NCI-H82 (cell line): ENCODE results near the gene MAPKAPK2.

Experiments used
- DNase-seq: peaks from one replicate; lab custom pipeline; 2025; lab: John Stamatoyannopoulos, UW

The MAPKAPK2 gene

DNA sequence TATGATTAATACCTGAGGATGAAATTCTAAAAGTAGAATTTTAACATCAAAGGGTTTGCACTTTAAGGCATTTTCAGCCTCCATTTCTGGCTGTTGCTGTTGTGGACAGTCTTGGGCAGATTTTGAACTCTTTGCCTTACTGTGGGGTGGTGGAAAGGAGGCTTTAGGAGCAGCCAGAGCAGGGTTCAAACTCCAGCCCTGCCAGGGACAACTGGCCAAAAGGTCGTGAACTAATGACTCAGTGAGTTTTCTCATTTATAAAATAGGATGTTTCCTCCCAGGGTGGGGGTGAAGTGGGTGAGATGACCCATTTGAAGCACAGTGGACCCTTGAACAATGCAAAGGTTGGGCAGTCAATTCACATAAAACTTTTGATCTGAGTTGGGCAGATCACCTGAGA is 36.7 kb downstream of the MAPKAPK2 start:
- no peak for DNase-seq

DNA sequence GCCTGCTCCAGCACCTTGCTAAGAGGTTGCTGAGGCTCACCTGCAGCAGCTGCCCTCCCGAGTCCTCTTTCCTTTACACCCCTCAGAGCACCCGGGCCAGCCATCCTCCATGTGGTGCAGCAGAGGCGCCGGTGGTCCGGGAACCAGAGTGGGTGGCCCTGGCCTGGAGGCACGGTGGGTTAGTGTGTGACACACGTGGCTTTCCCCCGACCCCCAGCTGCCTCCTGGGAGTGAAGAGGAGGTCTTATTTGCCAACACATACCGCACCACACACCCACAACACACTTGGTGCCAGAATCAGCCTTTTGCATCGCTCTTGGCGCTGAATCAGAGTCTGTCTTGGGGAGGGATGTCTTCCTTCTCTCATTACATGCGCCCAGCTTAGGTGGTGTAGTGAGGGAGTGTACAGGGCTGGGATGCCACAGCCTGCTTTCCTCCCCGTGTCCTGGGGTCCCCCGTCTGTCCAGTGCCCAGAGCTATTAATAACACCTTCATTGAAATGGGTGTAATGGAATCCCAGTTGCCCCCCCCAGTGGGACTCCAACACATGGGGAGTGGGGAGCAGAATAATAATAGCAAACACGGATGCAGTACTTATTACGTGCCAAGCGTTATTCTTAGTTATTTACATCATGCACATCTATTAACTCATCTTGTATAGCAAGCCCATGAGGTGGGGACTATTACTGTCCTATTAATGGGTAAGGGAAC is 38.2 kb downstream of the MAPKAPK2 start:
- no peak for DNase-seq

GRCh38 chr1:206723462-206723804 is 38.7 kb downstream of the MAPKAPK2 start:
- no peak for DNase-seq

DNA sequence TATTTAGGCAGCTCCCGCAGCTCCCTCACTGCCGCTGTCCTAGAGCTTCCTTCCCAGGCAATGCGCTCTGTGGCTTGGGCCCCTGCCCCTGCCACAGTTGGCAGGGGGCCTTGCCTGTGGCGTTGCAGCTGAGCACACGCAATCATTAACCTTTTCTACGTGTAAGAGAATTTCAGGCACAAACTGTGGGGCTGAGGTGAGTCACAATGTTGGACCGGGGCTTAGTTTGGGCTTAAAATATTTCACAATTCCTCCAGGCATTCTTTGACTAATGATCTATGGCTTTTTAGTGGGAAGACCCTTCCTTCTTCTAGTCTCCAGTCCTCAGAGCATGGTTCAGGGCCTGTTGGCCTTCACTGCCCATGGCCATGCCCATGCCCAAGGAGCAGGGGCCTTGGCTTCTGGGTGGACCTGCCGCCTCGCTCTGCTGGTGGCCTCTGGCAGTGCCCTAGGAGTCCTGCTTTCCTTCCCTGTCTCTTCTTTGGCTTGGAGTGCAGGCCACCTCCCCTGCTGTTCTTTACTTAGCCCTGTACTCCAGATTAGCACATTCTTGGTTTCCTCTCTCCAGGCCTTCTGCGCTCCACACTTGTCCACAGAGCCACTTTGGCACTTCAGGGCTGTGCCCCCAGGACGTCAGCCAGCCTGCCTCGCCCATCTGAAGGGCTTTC is 39.2 kb downstream of the MAPKAPK2 start:
- no peak for DNase-seq

- peak; percentile 61 for DNase-seq
Observed at GRCh38 chr1:206725109-206725963, 40.6 kb downstream of the MAPKAPK2 start.

- peak; percentile 49 for DNase-seq
Observed at GRCh38 chr1:206727981-206728696, 43.4 kb downstream of the MAPKAPK2 start.

DNA sequence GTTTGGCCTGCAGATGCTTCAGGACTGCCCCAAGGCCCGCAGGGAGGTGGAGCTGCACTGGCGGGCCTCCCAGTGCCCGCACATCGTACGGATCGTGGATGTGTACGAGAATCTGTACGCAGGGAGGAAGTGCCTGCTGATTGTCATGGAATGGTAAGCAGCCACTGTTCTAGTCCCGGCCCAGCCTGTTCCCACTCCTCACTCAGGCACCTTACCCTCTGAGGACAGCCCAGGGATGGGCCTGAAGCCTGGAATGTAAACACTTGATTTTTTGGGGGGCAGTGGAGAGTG is 43.9 kb downstream of the MAPKAPK2 start:
- no peak for DNase-seq

DNA sequence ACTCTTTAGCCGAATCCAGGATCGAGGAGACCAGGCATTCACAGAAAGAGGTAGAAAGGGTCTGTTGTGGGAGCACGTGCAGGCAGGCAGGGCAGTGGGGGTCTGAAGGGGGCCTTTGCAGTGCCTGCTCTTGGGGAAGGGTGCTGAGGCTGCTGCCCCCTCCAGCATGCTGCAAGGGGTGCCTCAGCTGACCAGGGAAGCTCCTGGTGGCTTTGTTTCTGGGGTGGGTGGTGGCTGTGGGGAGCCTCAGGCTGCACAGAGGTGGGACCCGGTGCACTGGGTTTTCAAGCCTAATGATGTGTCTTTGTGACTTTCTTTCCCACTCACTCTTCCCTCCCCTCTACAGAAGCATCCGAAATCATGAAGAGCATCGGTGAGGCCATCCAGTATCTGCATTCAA is 44.3 kb downstream of the MAPKAPK2 start:
- DNase-seq: no peak

- DNase-seq: no peak
Observed at GRCh38 chr1:206729507-206729906, 44.8 kb downstream of the MAPKAPK2 start.

DNA sequence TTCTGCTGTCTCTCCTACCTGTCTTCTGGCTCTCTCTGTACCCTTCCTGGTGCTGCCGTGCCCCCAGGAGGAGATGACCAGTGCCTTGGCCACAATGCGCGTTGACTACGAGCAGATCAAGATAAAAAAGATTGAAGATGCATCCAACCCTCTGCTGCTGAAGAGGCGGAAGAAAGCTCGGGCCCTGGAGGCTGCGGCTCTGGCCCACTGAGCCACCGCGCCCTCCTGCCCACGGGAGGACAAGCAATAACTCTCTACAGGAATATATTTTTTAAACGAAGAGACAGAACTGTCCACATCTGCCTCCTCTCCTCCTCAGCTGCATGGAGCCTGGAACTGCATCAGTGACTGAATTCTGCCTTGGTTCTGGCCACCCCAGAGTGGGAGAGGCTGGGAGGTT is 47.8 kb downstream of the MAPKAPK2 start:
- no peak for DNase-seq

GRCh38 chr1:206732992-206733391 is 48.3 kb downstream of the MAPKAPK2 start:
- DNase-seq: no peak

GRCh38 chr1:206734499-206735142 is 49.9 kb downstream of the MAPKAPK2 start:
- DNase-seq: peak; percentile 66

GRCh38 chr1:206735553-206736031 is 50.9 kb downstream of the MAPKAPK2 start:
- peak; percentile 73 for DNase-seq

GRCh38 chr1:206736878-206737728 is 52.4 kb downstream of the MAPKAPK2 start:
- no peak for DNase-seq

DNA sequence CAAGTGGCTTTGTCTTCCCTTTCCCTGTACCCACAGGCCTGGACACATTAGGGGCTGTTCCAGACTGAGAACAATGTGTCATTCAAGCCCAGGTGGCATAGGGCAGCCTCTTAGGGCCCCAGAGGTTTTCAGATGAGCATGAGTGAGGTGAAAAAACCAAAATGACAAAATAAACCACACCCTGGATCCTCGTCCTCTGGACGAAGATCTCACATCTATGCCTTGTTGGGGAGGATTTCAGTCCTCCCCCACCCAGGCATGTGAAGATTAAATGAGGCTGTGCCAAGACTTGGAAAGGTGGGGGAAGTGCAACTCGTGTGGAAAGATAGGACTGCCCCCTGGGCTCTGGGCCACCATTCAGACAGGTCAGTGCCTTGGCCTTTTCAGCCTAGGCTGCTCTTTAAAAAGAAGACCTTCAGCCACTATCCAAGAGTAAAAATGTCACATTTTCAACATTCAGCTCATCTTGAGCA is 53.1 kb downstream of the MAPKAPK2 start:
- DNase-seq: no peak

DNA sequence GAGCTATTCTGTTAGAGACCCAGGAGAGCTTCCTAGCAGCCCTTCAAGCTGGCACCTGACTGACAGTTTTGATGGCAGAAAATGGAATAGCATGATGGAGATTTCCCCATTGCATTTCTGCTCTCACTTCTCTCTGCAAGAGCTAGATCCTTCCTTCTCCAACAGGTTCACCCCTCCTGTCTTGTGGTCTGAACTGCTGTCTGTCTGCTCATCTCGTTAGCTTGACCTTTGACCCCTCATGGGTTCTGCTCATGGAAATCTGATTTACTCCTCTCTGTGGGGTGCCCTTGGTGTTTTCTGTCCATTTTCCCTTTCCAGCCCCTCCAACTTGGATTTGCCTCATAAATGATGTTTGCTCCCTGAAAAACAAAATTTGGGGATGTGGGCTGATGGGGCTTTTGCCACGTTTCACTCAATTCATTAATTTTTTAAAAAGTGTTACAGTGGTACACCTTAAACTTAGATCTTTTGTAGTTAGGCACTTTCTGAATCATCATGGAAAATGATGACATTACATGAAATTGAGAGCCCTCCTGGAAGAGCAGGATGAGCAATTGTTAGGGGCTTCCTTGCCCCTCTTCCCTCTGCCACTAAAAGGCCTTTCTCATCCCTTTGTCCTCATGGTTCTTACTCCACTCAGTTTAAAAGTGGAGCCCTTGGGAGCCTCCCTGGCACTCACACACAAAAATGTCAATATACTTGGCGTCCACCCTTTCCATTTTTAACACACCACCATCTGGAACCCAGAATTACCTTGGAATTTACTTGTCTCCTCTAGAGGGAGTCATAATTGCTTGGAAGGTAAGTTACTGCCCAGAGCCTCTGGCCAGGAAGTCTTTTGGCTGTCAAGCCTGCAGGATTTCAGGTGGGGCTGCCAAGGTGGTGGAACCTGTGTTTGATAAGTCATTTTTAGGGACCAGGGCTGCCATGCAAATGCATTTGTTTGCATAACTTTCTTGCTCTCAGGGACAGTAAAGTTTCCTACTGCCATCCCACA is 54.0 kb downstream of the MAPKAPK2 start:
- DNase-seq: peak; percentile 57

DNA sequence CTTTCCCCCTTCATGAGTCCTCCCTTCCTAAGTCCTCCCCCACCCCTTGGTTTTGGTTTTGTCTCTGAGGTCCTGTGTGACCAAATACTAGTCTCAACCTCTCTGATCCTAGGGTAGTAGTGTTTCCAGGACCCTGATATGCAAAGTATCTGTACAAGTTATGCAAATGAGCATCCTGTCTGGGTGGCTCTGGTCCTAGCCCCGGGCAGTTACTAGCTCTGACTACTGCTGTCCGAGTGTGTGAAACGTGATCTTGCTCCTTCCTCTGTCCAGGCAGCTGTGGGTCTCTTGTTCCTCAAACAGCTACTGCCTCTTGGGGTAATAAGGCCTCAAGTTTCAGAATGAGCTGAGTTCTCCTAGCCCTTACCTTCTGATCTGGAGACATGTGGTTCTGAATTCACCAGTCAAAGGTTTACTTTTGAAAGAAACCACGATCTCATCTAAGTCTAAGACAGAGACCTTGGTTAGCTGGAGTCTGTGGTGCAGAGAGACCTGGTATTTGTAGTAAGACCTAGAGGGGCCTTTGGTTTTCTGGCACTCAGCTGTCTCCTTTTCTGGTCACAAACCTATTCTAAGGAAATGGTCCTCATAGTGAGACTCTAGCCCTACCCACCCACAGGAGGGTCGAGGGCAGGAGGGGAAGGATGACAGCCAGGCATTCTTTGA is 54.8 kb downstream of the MAPKAPK2 start:
- DNase-seq: no peak

- DNase-seq: no peak
Observed at GRCh38 chr1:206741142-206741701, 56.5 kb downstream of the MAPKAPK2 start.
